K562 (cell line): ENCODE results near the gene XPR1. TPM values are rescaled to one million over a fixed set of nuclear protein-coding genes. Genes with fewer than 3 reads are reported as not detected.
A peak's percentile ranks its signal among the peaks of the same experiment; 100 is the strongest.

Experiments used
- ATAC-seq: fragments of 200-7000 bp; cut with Tn5 transposase; 3 replicates; pipeline ENCODE4 v1.9.1; 2020; ENCODE audit warnings: moderate library complexity
- BruUV-seq: library from RNA; stranded (reverse); fragments of 400-500 nt; replicated peaks from 2 replicates; lab custom pipeline; 2021; lab: Mats Ljungman, UMichigan
- CTCF ChIA-PET: fragments of 300-600 bp; formaldehyde crosslinking; extraction: SDS; loops from one replicate; lab custom pipeline; 2021; ENCODE audit warnings: low intra/inter-chr PET ratio; lab: Yijun Ruan, JAX
- POLR2A ChIA-PET: fragments of 300-600, 350-650 bp; sonication (Branson Sonifier 250); formaldehyde crosslinking; extraction: SDS; loops from one replicate; lab custom pipeline; 2021; ENCODE audit warnings: antibody characterized with exemption, inconsistent platforms; lab: Yijun Ruan, JAX
- DNase-seq, 4 experiments: peaks; one replicate each; pipeline versions ENCODE4 v3.0.0 to v3.0.0-alpha.2; 2011 to 2018; ENCODE audit warnings: low spot score in 3 of 4, mixed read lengths in 3 of 4; ENCODE audit errors: extremely low read depth in 1 of 4
- FAIRE-seq: peaks from 2 replicates; lab custom pipeline; 2011; peaks lifted over from hg19 to GRCh38; lab: Jason Lieb, UNC
- H2AFZ ChIP-seq: 2 replicates; pipeline ENCODE4 v1.6.0; 2011; ENCODE audit warnings: low read depth, low read length, control low read depth, inconsistent platforms
- H3K27ac ChIP-seq: fragments of 200-600 bp; 3 replicates; pipeline ENCODE4 v1.8.0; 2011; ENCODE audit warnings: low read depth, mild to moderate bottlenecking, control low read depth, inconsistent platforms, low read length, moderate library complexity, mixed read lengths; ENCODE audit errors: extremely low read depth
- H3K27me3 ChIP-seq, 2 experiments: fragments of 300-600 bp in 1 of 2; 2 replicates in 1 of 2; 3 replicates in 1 of 2; pipeline versions ENCODE4 v1.6.0 to v1.8.0; 2011; ENCODE audit warnings: inconsistent platforms in 2 of 2, low read length in 2 of 2, mild to moderate bottlenecking in 1 of 2, mixed read lengths in 1 of 2, moderate library complexity in 1 of 2; ENCODE audit not compliant: control insufficient read depth in 2 of 2, insufficient read depth in 2 of 2
- H3K36me3 ChIP-seq: fragments of 300-600 bp; 3 replicates; pipeline ENCODE4 v1.8.0; 2011; ENCODE audit warnings: mild to moderate bottlenecking, low read length, inconsistent platforms; ENCODE audit not compliant: control insufficient read depth, insufficient read depth
- H3K4me1 ChIP-seq, 2 experiments: fragments of 200-600 bp in 1 of 2; replicated peaks in 1 of 2; 2 replicates in 1 of 2; 3 replicates in 1 of 2; pipeline versions ENCODE4 v1.5.1 to v1.8.0; 2011; ENCODE audit warnings: inconsistent platforms in 2 of 2, low read length in 2 of 2, mild to moderate bottlenecking in 1 of 2, mixed read lengths in 1 of 2, moderate library complexity in 1 of 2; ENCODE audit not compliant: control insufficient read depth in 2 of 2, insufficient read depth in 2 of 2
- H3K4me2 ChIP-seq: 2 replicates; pipeline ENCODE4 v1.6.1; 2011; ENCODE audit warnings: low read length, control low read depth, inconsistent platforms, mixed read lengths; ENCODE audit not compliant: insufficient read depth
- H3K4me3 ChIP-seq: fragments of 200-600 bp; sonication (generic), shearing (Covaris generic); 2 replicates; pipeline ENCODE4 v1.5.1; 2016; ENCODE audit warnings: control low read depth, inconsistent platforms
- H3K79me2 ChIP-seq: fragments of 200-600 bp; 3 replicates; pipeline ENCODE4 v1.8.0; 2011; ENCODE audit warnings: low read length, inconsistent platforms; ENCODE audit not compliant: control insufficient read depth, insufficient read depth
- H3K9ac ChIP-seq, 2 experiments: 2 replicates each; pipeline versions ENCODE4 v1.6.0 to v1.6.1; 2011; ENCODE audit warnings: low read depth in 2 of 2, low read length in 2 of 2, control low read depth in 1 of 2, inconsistent platforms in 1 of 2, mild to moderate bottlenecking in 1 of 2, mixed read lengths in 1 of 2; ENCODE audit not compliant: insufficient read depth in 1 of 2
- H3K9me1 ChIP-seq: one replicate; pipeline ENCODE4 v1.6.0; 2011; ENCODE audit warnings: inconsistent platforms, mild to moderate bottlenecking, low read length, moderate library complexity; ENCODE audit not compliant: control insufficient read depth, insufficient read depth
- H3K9me3 ChIP-seq: replicated peaks from 2 replicates; pipeline ENCODE4 v1.5.1; 2011; ENCODE audit warnings: low read depth, low read length, inconsistent platforms; ENCODE audit not compliant: control insufficient read depth, insufficient read depth
- H4K20me1 ChIP-seq: replicated peaks from 2 replicates; pipeline ENCODE4 v1.6.1; 2011; ENCODE audit warnings: low read length, inconsistent platforms, mixed read lengths; ENCODE audit not compliant: control insufficient read depth, insufficient read depth
- EGR1 ChIP-seq: fragments of 450-650 bp; conservative IDR thresholded peaks from 2 replicates; pipeline ENCODE4 v1.6.1; 2017; ENCODE audit warnings: mild to moderate bottlenecking
- SMC3 ChIP-seq: conservative IDR thresholded peaks from 2 replicates; pipeline ENCODE4 v1.6.1; 2011; ENCODE audit warnings: low read depth, low read length, improper control_type of control experiment; ENCODE audit not compliant: insufficient read depth
- ZBTB11 ChIP-seq, 3 experiments: fragments of 200-800 bp in 1 of 3; fragments of 250-450 bp in 1 of 3; fragments of 450-650 bp in 1 of 3; sonication (Bioruptor Pico) in 1 of 3; sonication (Bioruptor generic) in 1 of 3; formaldehyde crosslinking in 1 of 3; IDR thresholded peaks; 2 replicates each; pipeline versions ENCODE4 v1.6.1 to v1.8.0; 2016 to 2022; ENCODE audit warnings: mild to moderate bottlenecking in 2 of 3, missing genetic modification characterization in 2 of 3, missing compliant biosample characterization in 1 of 3, moderate library complexity in 1 of 3
- WGBS: fragments of 100-300 bp; shearing (Covaris generic); methylation state at CpG from one replicate; pipeline ENCODE4 v1.1.6; 2016; ENCODE audit warnings: low coverage, mixed read lengths; ENCODE audit not compliant: insufficient coverage; ENCODE audit errors: missing lambda C conversion rate; 5-methylcytosine and 5-hydroxymethylcytosine counted together
- in situ Hi-C: fragments of 300-500 bp; cut with MboI; formaldehyde crosslinking; loops from 4 replicates; pipeline ENCODE4 v1.15.0; 2018; ENCODE audit warnings: inconsistent platforms, mixed read lengths
- intact Hi-C: fragments of 100-400 bp; cut with micrococcal nuclease; formaldehyde crosslinking; loops from 2 replicates; pipeline ENCODE4 v1.14.2; 2022
- polyA plus RNA-seq, 8 experiments: library from polyadenylated mRNA; depleted of rRNA in 4 of 8; stranded (reverse) in 5 of 8; unstranded in 3 of 8; fragments of >200 nt; fragmentation: Nextera tagmentation in 2 of 8; fragmentation: Illumina TruSeq in 1 of 8; extraction: Ambion mirVana in 2 of 8; extraction: Trizol in 1 of 8; gene quantifications; 2 replicates each; pipeline versions ENCODE4 v1.2.1 to v1.2.3, GENCODE V29; 2011 to 2014; ENCODE audit warnings: inconsistent platforms in 1 of 8, missing spikeins in 1 of 8
- total RNA-seq, 7 experiments: library from RNA; depleted of rRNA in 6 of 7; stranded (reverse); fragments of >200 nt in 6 of 7; fragmentation: Illumina TruSeq in 2 of 7; extraction: Trizol in 2 of 7; gene quantifications; 2 replicates each; pipeline versions ENCODE4 v1.2.1 to v1.2.3, GENCODE V29; 2011 to 2021; ENCODE audit warnings: low replicate concordance in 1 of 7

Gene XPR1
- total and polyA plus RNA-seq, 9 of the 15 experiments (the other 6 are each of a cell fraction or from before 2014, with no cell fraction given) = 3.0 to 66.2 (median 38.6) TPM

GRCh38 chr1:180935326-180936109, 303.7 kb downstream of the XPR1 start:
- in situ Hi-C loops (no loop called here), intact Hi-C loops (no loop called here)
- no peaks in the 10 kb centered on the region for H4K20me1 ChIP-seq
- no peaks in the 10 kb centered on the region for H3K36me3 ChIP-seq
- H3K9me3 ChIP-seq = no peaks in the 10 kb centered on the region
- peak in 3 of 4 experiments; percentile 34 to 52 (median 43) for DNase-seq
- ChIA-PET POLR2A (no interaction called here), CTCF (no interaction called here)
- no peak for TF ChIP-seq ZBTB11 (CRISPR knock-in tag; IDR thresholded peaks at IDR 0.05)
- peak; percentile 58 for TF ChIP-seq EGR1
- TF ChIP-seq SMC3 = 0 out of 2 replicates have a peak, but pooled peaks have one; percentile 10
- H2AFZ ChIP-seq = no peak overlapping the region
- no TSS peak for BruUV-seq
- H3K79me2 ChIP-seq = no peaks in the 10 kb centered on the region
- no peak for FAIRE-seq
- peak overlapping the region in 1 of 2 experiments; percentile 50; a peak in 2 of 4 replicates for H3K9ac ChIP-seq
- no peak overlapping the region for H3K27ac ChIP-seq
- H3K27me3 ChIP-seq = peaks cover 3 to 4% of the 10 kb centered on the region in 2 experiments; a peak in 1 of 5 replicates
- ATAC-seq = no peak
- H3K9me1 ChIP-seq = peaks cover 4% of the 10 kb centered on the region
- no peak overlapping the region for H3K4me2 ChIP-seq
- peaks cover 15 to 36% of the 10 kb centered on the region in 2 experiments; a peak in 4 of 5 replicates for H3K4me1 ChIP-seq
- 66% methylated on average over 26 of the region's 45 CpGs for WGBS
- H3K4me3 ChIP-seq = no peak overlapping the region
